Transverse colon (tissue), 4 donors: ENCODE measurements around the gene ENTPD1. TPM values are rescaled to one million over a fixed set of nuclear protein-coding genes. Genes with fewer than 3 reads are reported as not detected.

Source experiments
- DNase-seq: peaks from one replicate; pipeline ENCODE4 v3.0.0-alpha.2; 2019
- H3K27ac ChIP-seq, 4 donors: fragments of 200-600 bp; sonication (generic); 2 replicates each; pipeline ENCODE4 v1.5.1; 2016 to 2018; ENCODE audit warnings: inconsistent platforms in 4 of 4
- H3K27me3 ChIP-seq: fragments of 200-600 bp; sonication (generic); 2 replicates; pipeline ENCODE4 v1.5.1; 2017; ENCODE audit warnings: inconsistent platforms
- H3K36me3 ChIP-seq, 4 donors: fragments of 200-600 bp; sonication (generic); 2 replicates each; pipeline ENCODE4 v1.5.1; 2017 to 2019; ENCODE audit warnings: inconsistent platforms in 4 of 4
- H3K4me1 ChIP-seq, 4 donors: fragments of 200-600 bp; sonication (generic); 2 replicates each; pipeline ENCODE4 v1.5.1; 2017 to 2020; ENCODE audit warnings: inconsistent platforms in 4 of 4
- H3K4me3 ChIP-seq, 4 donors: fragments of 200-600 bp; sonication (generic); 1 replicate in 1 of 4; 2 replicates in 3 of 4; pipeline versions ENCODE4 v1.5.1 to v1.6.1; 2017 to 2019; ENCODE audit warnings: inconsistent platforms in 4 of 4
- H3K9me3 ChIP-seq, 2 donors: fragments of 200-600 bp; sonication (generic); 2 replicates each; pipeline ENCODE4 v1.5.1; 2017 to 2019; ENCODE audit warnings: inconsistent platforms in 2 of 2
- CTCF ChIP-seq, 5 experiments: fragments of 200-600 bp in 3 of 5; fragments of 450-650 bp in 2 of 5; sonication (generic) in 3 of 5; IDR thresholded peaks; 1 replicate in 2 of 5; 2 replicates in 3 of 5; pipeline ENCODE4 v1.5.1; 2016 to 2017; ENCODE audit warnings: antibody characterized with exemption in 5 of 5, inconsistent platforms in 3 of 5, mild to moderate bottlenecking in 2 of 5, moderate library complexity in 1 of 5
- EP300 ChIP-seq: sonication (generic); formaldehyde crosslinking; IDR thresholded peaks from one replicate; pipeline ENCODE4 v1.6.1; 2017; ENCODE audit warnings: antibody characterized with exemption, low read depth
- POLR2A ChIP-seq: fragments of 450-650 bp; IDR thresholded peaks from one replicate; pipeline ENCODE4 v1.6.1; 2016; ENCODE audit warnings: antibody characterized with exemption, mild to moderate bottlenecking, moderate library complexity
- POLR2AphosphoS5 ChIP-seq, 3 donors: sonication (generic); formaldehyde crosslinking; IDR thresholded peaks; one replicate each; pipeline ENCODE4 v1.6.1; 2016; ENCODE audit warnings: antibody characterized with exemption in 3 of 3
- WGBS, 2 donors: methylation state at CpG; one replicate each; pipeline ENCODE4 v1.1.5; 2018; ENCODE audit warnings: low coverage in 1 of 2; 5-methylcytosine and 5-hydroxymethylcytosine counted together
- in situ Hi-C, 4 donors: fragments of 200-750 bp; cut with MboI; loops; one replicate each; pipeline versions ENCODE4 v1.15.0 to v1.15.1; 2017; ENCODE audit warnings: low sequenced_read_pairs in 3 of 4, low pct_ligation_motif_present in 1 of 4, low pct_unique_long_range_greater_than_20kb in 1 of 4
- intact Hi-C: fragments of 100-400 bp; cut with DNase I; formaldehyde crosslinking; loops from one replicate; pipeline ENCODE4 v1.15.1; 2023; ENCODE audit warnings: low total_unique reads
- total RNA-seq, 4 donors: library from RNA; depleted of rRNA; stranded (reverse); fragments of >200 nt; gene quantifications; one replicate each; pipeline ENCODE4 v1.1.0, GENCODE V29; 2016

The ENTPD1 gene
- total RNA-seq, 4 donors from 2014 or later, result 5.1 to 35.6 (median 11.0) TPM

GRCh38 chr10:95756809-95757684 lies 1.1 kb downstream of the ENTPD1 start:
- TF ChIP-seq CTCF (IDR thresholded peaks at IDR 0.05) (no peak), POLR2A (no peak), EP300 (no peak), POLR2AphosphoS5 (IDR thresholded peaks at IDR 0.05) (no peak)
- Histone ChIP-seq H3K36me3 (no peaks in the 10 kb centered on the region), H3K9me3 (no peaks in the 10 kb centered on the region), H3K27me3 (no peaks in the 10 kb centered on the region), H3K4me3 (peak overlapping the region in 3 of 4 donors; percentile 10 to 45 (median 16)), H3K27ac (peak overlapping the region; percentile 66 to 84 (median 80)), H3K4me1 (peaks cover 0 to 17% (median 5%) of the 10 kb centered on the region in 4 donors)
- WGBS, 2 donors, result 28 to 38% methylated on average over 5 of the region's 5 CpGs
- in situ Hi-C loops (no loop called here), intact Hi-C loops (no loop called here)
- DNase-seq, result no peak

GRCh38 chr10:95758351-95759025 lies 2.5 kb downstream of the ENTPD1 start:
- 43% methylated on average over 2 of the region's 2 CpGs; no CpG with 5 or more reads in 1 of the 2 donors for WGBS, 2 donors
- no peaks in the 10 kb centered on the region for H3K27me3 ChIP-seq
- H3K36me3 ChIP-seq, result no peaks in the 10 kb centered on the region
- H3K27ac ChIP-seq, result peak overlapping the region; percentile 66 to 84 (median 80)
- DNase-seq, result peak; percentile 18
- intact Hi-C loops, result no loop called here
- TF ChIP-seq EP300 (no peak), POLR2AphosphoS5 (IDR thresholded peaks at IDR 0.05) (no peak), POLR2A (no peak), CTCF (IDR thresholded peaks at IDR 0.05) (no peak)
- no peaks in the 10 kb centered on the region for H3K9me3 ChIP-seq
- H3K4me3 ChIP-seq, result no peak overlapping the region
- H3K4me1 ChIP-seq, result peaks cover 0 to 24% (median 5%) of the 10 kb centered on the region in 4 donors
- in situ Hi-C loops, result no loop called here

GRCh38 chr10:95759233-95759826 lies 3.4 kb downstream of the ENTPD1 start:
- no peak for DNase-seq
- no peaks in the 10 kb centered on the region for H3K27me3 ChIP-seq
- peak overlapping the region; percentile 66 to 84 (median 80) for H3K27ac ChIP-seq
- in situ Hi-C loops, result no loop called here
- no peak for TF ChIP-seq CTCF (IDR thresholded peaks at IDR 0.05)
- no peak for TF ChIP-seq POLR2AphosphoS5 (IDR thresholded peaks at IDR 0.05)
- no peak for TF ChIP-seq POLR2A
- TF ChIP-seq EP300, result no peak
- WGBS, 2 donors, result 60 to 67% methylated on average over 2 to 3 of the region's 3 CpGs
- no peak overlapping the region for H3K4me3 ChIP-seq
- no peaks in the 10 kb centered on the region for H3K9me3 ChIP-seq
- H3K4me1 ChIP-seq, result peaks cover 0 to 24% (median 5%) of the 10 kb centered on the region in 4 donors
- intact Hi-C loops, result no loop called here
- H3K36me3 ChIP-seq, result no peaks in the 10 kb centered on the region

- no peaks in the 10 kb centered on the region for H3K36me3 ChIP-seq
- in situ Hi-C loops (no loop called here), intact Hi-C loops (no loop called here)
- peaks cover 0 to 24% (median 5%) of the 10 kb centered on the region in 4 donors for H3K4me1 ChIP-seq
- H3K9me3 ChIP-seq, result no peaks in the 10 kb centered on the region
- no peaks in the 10 kb centered on the region for H3K27me3 ChIP-seq
- peak overlapping the region; percentile 24 to 58 (median 44) for H3K27ac ChIP-seq
- TF ChIP-seq CTCF (IDR thresholded peaks at IDR 0.05), result no peak
- TF ChIP-seq EP300, result no peak
- TF ChIP-seq POLR2A, result no peak
- TF ChIP-seq POLR2AphosphoS5 (IDR thresholded peaks at IDR 0.05), result no peak
- no peak overlapping the region for H3K4me3 ChIP-seq
- DNase-seq, result no peak
- WGBS, 2 donors, result 43 to 44% methylated on average over 3 of the region's 3 CpGs
Measured at GRCh38 chr10:95761939-95762492, 6.1 kb downstream of the ENTPD1 start.
